ENCODE data around the gene CGNL1. TPM values are rescaled to one million over a fixed set of nuclear protein-coding genes. Genes with fewer than 3 reads are reported as not detected.
A peak's percentile ranks its signal among the peaks of the same experiment; 100 is the strongest.

The CGNL1 gene
- total and polyA plus RNA-seq, 5 donors from 2014 or later: not detected

DNA sequence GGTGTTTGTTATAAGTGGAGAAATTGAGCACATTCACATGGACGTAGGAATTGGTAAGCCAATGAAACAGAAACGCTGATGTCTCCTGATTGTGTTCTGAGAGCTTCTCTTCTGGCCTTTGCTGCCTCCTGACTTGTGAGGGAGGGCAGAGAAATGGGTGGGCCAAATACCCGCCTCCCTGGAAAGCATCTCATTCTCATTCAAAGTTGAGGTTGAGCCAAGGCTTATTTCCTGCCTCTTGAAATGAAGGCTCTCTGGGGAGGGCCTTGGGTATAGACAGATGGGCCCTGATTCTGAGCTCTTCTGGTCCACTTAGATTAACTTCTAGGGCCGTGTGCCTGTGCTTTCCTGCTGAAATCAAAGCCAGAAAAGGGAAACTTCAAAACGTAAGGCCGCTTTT, 158.0 kb downstream of the CGNL1 start:
- H3K27me3 Mint-ChIP-seq: peaks cover 14% of the 10 kb centered on the region
- H3K36me3 Mint-ChIP-seq: no peaks in the 10 kb centered on the region
- ATAC-seq (ENCODE audit: low read depth in 2 of 2): no peak

DNA sequence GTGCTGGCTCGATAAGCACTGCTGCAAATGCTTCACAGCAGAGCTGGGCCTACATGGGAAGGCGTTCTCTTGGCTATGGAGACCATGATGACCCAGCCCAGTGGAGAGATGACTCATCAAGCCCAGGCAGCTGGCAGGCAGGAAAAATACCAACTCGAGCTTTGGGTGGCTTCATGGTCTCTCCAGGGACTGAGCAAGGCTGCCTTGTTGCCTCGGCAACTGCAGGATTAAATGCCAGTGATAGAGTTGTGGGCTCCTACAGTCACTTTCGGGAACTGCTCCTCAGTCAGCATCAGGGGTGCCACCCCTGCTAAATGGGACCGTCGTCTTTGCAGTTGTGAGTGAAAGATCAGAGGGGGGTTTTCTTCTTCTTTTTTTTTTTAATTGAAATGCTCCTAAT, 160.8 kb downstream of the CGNL1 start:
- H3K4me3 Mint-ChIP-seq: no peak overlapping the region
- no peaks in the 10 kb centered on the region for H3K9me3 ChIP-seq (ENCODE audit: control insufficient read depth in 2 of 2, low read length in 2 of 2)
- H3K36me3 ChIP-seq (ENCODE audit: control insufficient read depth, insufficient read depth, low read length): no peaks in the 10 kb centered on the region
- ATAC-seq (ENCODE audit: low read depth in 2 of 2): no peak
- H3K27me3 Mint-ChIP-seq: peaks cover 11% of the 10 kb centered on the region
- no peak overlapping the region for H3K27ac ChIP-seq (ENCODE audit: insufficient read depth, low read length, poor library complexity, severe bottlenecking)
- peaks cover 3% of the 10 kb centered on the region for H3K27me3 ChIP-seq (ENCODE audit: control insufficient read depth, insufficient read depth, low read length)
- H3K4me1 ChIP-seq (ENCODE audit: control insufficient read depth, insufficient read depth, low read length, poor library complexity, severe bottlenecking): no peaks in the 10 kb centered on the region
- H3K27ac Mint-ChIP-seq: no peak overlapping the region
- H3K4me1 Mint-ChIP-seq: no peaks in the 10 kb centered on the region
- H3K36me3 Mint-ChIP-seq: no peaks in the 10 kb centered on the region
- DNase-seq: no peak
- peaks cover 0 to 7% (median 0%) of the 10 kb centered on the region in 7 donors for H3K9me3 Mint-ChIP-seq
- no peak overlapping the region for H3K4me3 ChIP-seq (ENCODE audit: low read depth, low read length)

More for the DNA sequence above, 158.0 kb downstream of the CGNL1 start:
- no peak overlapping the region for H3K27ac Mint-ChIP-seq
- no peak overlapping the region for H3K27ac ChIP-seq (ENCODE audit: insufficient read depth, low read length, poor library complexity, severe bottlenecking)
- H3K4me1 ChIP-seq (ENCODE audit: control insufficient read depth, insufficient read depth, low read length, poor library complexity, severe bottlenecking): no peaks in the 10 kb centered on the region
- peaks cover 3% of the 10 kb centered on the region for H3K27me3 ChIP-seq (ENCODE audit: control insufficient read depth, insufficient read depth, low read length)
- H3K9me3 ChIP-seq (ENCODE audit: control insufficient read depth in 2 of 2, low read length in 2 of 2): no peaks in the 10 kb centered on the region
- H3K9me3 Mint-ChIP-seq: peaks cover 0 to 4% (median 0%) of the 10 kb centered on the region in 7 donors
- no peaks in the 10 kb centered on the region for H3K4me1 Mint-ChIP-seq
- DNase-seq: no peak
- H3K36me3 ChIP-seq (ENCODE audit: control insufficient read depth, insufficient read depth, low read length): no peaks in the 10 kb centered on the region
- H3K4me3 Mint-ChIP-seq: no peak overlapping the region
- no peak overlapping the region for H3K4me3 ChIP-seq (ENCODE audit: low read depth, low read length)

DNA sequence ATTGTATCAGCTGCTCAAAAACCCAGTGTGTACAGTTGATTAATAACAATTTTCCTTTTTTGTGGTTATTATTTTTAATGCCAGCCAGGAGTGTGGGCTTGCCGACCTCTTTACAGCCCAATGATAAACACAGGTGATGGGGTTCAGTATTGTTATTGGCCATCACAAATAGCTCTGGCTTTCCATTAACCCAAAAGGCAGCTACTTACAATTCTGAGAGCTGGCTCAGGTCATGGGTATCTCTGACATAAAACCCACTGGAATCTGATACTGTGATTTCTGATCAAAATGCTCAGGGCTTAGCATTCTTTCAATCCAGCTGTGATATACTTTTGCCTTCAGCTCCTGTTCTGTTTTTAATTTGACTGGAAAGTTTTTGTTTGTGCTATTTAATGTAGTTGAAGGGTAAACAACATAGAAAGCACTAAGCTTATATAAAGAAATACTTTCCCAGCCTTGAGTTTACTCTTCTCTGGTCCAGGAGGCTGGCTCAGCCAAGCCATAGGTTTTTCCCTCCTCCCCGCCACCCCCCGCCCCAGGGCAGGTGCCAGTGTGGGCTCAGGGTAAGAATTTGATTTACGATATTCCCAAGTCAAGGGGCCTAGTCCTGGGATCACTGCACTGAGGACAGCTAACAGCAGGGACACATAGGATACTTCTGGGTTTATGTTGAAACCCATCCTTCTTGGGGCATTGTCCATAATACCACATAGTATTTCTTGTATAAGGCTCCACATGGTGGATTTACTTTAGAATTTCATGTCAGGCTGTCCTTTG, 161.4 kb downstream of the CGNL1 start:
- Mint-ChIP-seq H3K27ac (no peak overlapping the region), H3K36me3 (no peaks in the 10 kb centered on the region), H3K4me1 (no peaks in the 10 kb centered on the region), H3K27me3 (peaks cover 11% of the 10 kb centered on the region), H3K4me3 (no peak overlapping the region), H3K9me3 (peaks cover 0 to 7% (median 0%) of the 10 kb centered on the region in 7 donors)
- Histone ChIP-seq H3K9me3 (ENCODE audit: control insufficient read depth in 2 of 2, low read length in 2 of 2) (no peaks in the 10 kb centered on the region), H3K27ac (ENCODE audit: insufficient read depth, low read length, poor library complexity, severe bottlenecking) (no peak overlapping the region), H3K36me3 (ENCODE audit: control insufficient read depth, insufficient read depth, low read length) (no peaks in the 10 kb centered on the region), H3K4me1 (ENCODE audit: control insufficient read depth, insufficient read depth, low read length, poor library complexity, severe bottlenecking) (no peaks in the 10 kb centered on the region), H3K4me3 (ENCODE audit: low read depth, low read length) (no peak overlapping the region), H3K27me3 (ENCODE audit: control insufficient read depth, insufficient read depth, low read length) (no peaks in the 10 kb centered on the region)
- no peak for ATAC-seq (ENCODE audit: low read depth in 2 of 2)
- no peak for DNase-seq

DNA sequence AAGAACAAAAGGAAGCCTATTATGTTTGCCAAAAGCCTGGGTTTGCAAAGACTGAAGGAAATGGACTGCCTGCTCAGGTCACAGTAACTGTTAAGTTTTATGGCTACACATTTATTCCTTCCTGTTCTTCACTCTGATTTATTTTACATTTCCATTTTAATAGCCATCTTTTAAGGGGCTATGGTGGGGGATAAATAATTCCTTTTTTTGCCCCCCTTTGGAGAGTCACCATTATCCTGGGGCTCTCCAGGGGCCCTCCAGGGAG, 161.9 kb downstream of the CGNL1 start:
- H3K9me3 Mint-ChIP-seq: peaks cover 0 to 7% (median 0%) of the 10 kb centered on the region in 7 donors
- no peaks in the 10 kb centered on the region for H3K4me1 Mint-ChIP-seq
- H3K4me1 ChIP-seq (ENCODE audit: control insufficient read depth, insufficient read depth, low read length, poor library complexity, severe bottlenecking): no peaks in the 10 kb centered on the region
- no peaks in the 10 kb centered on the region for H3K27me3 ChIP-seq (ENCODE audit: control insufficient read depth, insufficient read depth, low read length)
- no peak overlapping the region for H3K4me3 ChIP-seq (ENCODE audit: low read depth, low read length)
- no peaks in the 10 kb centered on the region for H3K36me3 ChIP-seq (ENCODE audit: control insufficient read depth, insufficient read depth, low read length)
- peaks cover 8% of the 10 kb centered on the region for H3K27me3 Mint-ChIP-seq
- H3K4me3 Mint-ChIP-seq: no peak overlapping the region
- ATAC-seq (ENCODE audit: low read depth in 2 of 2) (no peak), DNase-seq (no peak)
- no peaks in the 10 kb centered on the region for H3K36me3 Mint-ChIP-seq
- H3K27ac ChIP-seq (ENCODE audit: insufficient read depth, low read length, poor library complexity, severe bottlenecking): no peak overlapping the region
- H3K27ac Mint-ChIP-seq: no peak overlapping the region
- H3K9me3 ChIP-seq (ENCODE audit: control insufficient read depth in 2 of 2, low read length in 2 of 2): no peaks in the 10 kb centered on the region

DNA sequence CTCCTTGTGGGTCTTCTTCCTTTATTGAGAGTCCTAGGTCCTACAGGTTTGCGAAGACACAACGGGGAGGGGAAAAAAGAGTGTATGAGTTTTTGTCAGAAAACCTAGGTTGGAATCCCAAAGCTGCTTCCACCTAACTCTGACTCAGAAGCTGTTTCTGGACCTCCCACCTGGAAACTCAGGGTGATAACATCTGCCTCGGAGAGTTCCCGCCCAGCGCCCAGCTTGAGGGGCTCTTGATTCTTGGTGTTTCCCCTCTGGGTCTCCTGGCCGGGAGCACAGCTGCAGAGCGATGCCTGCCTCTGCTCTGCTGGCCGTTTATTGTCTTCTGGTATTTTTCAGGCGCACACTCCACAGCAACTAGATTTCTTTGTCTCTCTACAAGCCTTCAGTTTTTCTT, 162.5 kb downstream of the CGNL1 start:
- Histone ChIP-seq H3K4me3 (ENCODE audit: low read depth, low read length) (no peak overlapping the region), H3K9me3 (ENCODE audit: control insufficient read depth in 2 of 2, low read length in 2 of 2) (no peaks in the 10 kb centered on the region), H3K27ac (ENCODE audit: insufficient read depth, low read length, poor library complexity, severe bottlenecking) (no peak overlapping the region), H3K27me3 (ENCODE audit: control insufficient read depth, insufficient read depth, low read length) (no peaks in the 10 kb centered on the region), H3K36me3 (ENCODE audit: control insufficient read depth, insufficient read depth, low read length) (no peaks in the 10 kb centered on the region), H3K4me1 (ENCODE audit: control insufficient read depth, insufficient read depth, low read length, poor library complexity, severe bottlenecking) (no peaks in the 10 kb centered on the region)
- H3K9me3 Mint-ChIP-seq: peaks cover 0 to 7% (median 0%) of the 10 kb centered on the region in 7 donors
- no peak overlapping the region for H3K27ac Mint-ChIP-seq
- no peaks in the 10 kb centered on the region for H3K4me1 Mint-ChIP-seq
- H3K27me3 Mint-ChIP-seq: peaks cover 11% of the 10 kb centered on the region
- ATAC-seq (ENCODE audit: low read depth in 2 of 2) (no peak), DNase-seq (no peak)
- H3K36me3 Mint-ChIP-seq: no peaks in the 10 kb centered on the region
- H3K4me3 Mint-ChIP-seq: no peak overlapping the region

DNA sequence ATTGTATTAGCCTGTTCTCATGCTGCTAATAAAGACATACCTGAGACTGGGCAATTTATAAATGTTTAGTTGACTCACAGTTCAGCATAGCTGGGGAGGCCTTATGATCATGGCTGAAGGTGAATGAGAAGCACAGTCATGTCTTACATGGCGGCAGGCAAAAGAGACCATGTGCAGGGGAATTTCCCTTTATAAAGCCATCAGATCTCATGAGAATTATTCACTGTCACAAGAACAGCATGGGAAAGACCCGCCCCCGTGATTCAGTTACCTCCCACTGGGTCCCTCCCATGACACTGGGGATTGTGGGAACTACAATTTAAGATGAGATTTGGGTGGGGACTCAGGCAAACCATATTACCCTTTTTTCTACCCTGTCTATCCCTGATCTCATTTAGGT, 163.9 kb downstream of the CGNL1 start:
- Mint-ChIP-seq H3K27me3 (peaks cover 11% of the 10 kb centered on the region), H3K4me1 (no peaks in the 10 kb centered on the region), H3K9me3 (peaks cover 0 to 6% (median 0%) of the 10 kb centered on the region in 7 donors), H3K4me3 (no peak overlapping the region), H3K27ac (no peak overlapping the region), H3K36me3 (no peaks in the 10 kb centered on the region)
- Histone ChIP-seq H3K27me3 (ENCODE audit: control insufficient read depth, insufficient read depth, low read length) (no peaks in the 10 kb centered on the region), H3K36me3 (ENCODE audit: control insufficient read depth, insufficient read depth, low read length) (no peaks in the 10 kb centered on the region), H3K4me3 (ENCODE audit: low read depth, low read length) (no peak overlapping the region), H3K4me1 (ENCODE audit: control insufficient read depth, insufficient read depth, low read length, poor library complexity, severe bottlenecking) (no peaks in the 10 kb centered on the region), H3K9me3 (ENCODE audit: control insufficient read depth in 2 of 2, low read length in 2 of 2) (no peaks in the 10 kb centered on the region), H3K27ac (ENCODE audit: insufficient read depth, low read length, poor library complexity, severe bottlenecking) (no peak overlapping the region)
- no peak for ATAC-seq (ENCODE audit: low read depth in 2 of 2)
- DNase-seq: no peak

DNA sequence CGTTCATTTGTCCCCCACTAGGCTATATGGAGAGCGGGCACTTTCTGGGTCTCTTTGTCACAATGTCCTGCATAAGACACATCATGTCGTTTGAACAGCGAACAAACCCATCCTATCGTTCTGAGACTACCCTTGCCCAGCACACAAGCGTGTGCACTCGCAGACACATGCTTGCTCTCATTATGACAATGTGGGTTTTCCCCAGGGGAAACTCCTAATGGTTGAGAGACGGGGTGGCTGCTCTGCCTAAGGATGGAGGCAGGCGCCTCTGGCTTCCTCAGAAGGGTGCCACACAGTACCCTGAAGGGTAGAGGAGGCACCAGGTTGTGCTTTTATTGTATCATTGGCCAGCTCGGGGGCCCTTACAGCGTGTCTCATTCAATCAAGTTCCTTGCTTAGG, 164.4 kb downstream of the CGNL1 start:
- ATAC-seq (ENCODE audit: low read depth in 2 of 2): no peak
- peak overlapping the region in 1 of 3 donors; percentile 68 for H3K27ac Mint-ChIP-seq
- H3K27ac ChIP-seq (ENCODE audit: insufficient read depth, low read length, poor library complexity, severe bottlenecking): no peak overlapping the region

DNA sequence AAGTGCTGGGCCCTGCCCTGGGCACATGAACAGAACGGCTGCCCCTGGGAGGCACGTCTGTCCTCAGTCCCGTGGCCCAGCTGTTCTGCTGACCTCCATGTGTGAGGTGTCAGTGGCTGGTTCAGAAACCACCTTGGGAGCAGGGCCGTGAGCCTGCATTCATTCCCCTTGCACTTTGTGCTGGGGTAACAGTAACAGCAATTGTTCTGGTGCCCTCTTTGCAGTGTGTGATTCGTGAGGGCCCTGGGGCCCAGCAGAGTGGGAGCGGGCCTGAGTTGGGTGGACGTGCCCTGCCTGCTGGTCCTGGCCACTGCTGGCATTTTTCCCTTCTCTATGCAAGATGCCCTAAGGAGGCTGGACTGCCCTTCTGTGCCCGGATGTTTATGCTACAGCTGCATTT, 165.0 kb downstream of the CGNL1 start:
- DNase-seq (no peak), ATAC-seq (ENCODE audit: low read depth in 2 of 2) (no peak)
- Histone ChIP-seq H3K27ac (ENCODE audit: insufficient read depth, low read length, poor library complexity, severe bottlenecking) (no peak overlapping the region), H3K27me3 (ENCODE audit: control insufficient read depth, insufficient read depth, low read length) (no peaks in the 10 kb centered on the region), H3K36me3 (ENCODE audit: control insufficient read depth, insufficient read depth, low read length) (no peaks in the 10 kb centered on the region), H3K9me3 (ENCODE audit: control insufficient read depth in 2 of 2, low read length in 2 of 2) (no peaks in the 10 kb centered on the region), H3K4me1 (ENCODE audit: control insufficient read depth, insufficient read depth, low read length, poor library complexity, severe bottlenecking) (no peaks in the 10 kb centered on the region), H3K4me3 (ENCODE audit: low read depth, low read length) (no peak overlapping the region)
- H3K27me3 Mint-ChIP-seq: peaks cover 12% of the 10 kb centered on the region
- H3K27ac Mint-ChIP-seq: peak overlapping the region in 1 of 3 donors; percentile 68
- no peak overlapping the region for H3K4me3 Mint-ChIP-seq
- H3K9me3 Mint-ChIP-seq: peaks cover 0 to 5% (median 0%) of the 10 kb centered on the region in 7 donors
- H3K36me3 Mint-ChIP-seq: no peaks in the 10 kb centered on the region
- no peaks in the 10 kb centered on the region for H3K4me1 Mint-ChIP-seq

More for the DNA sequence above, 164.4 kb downstream of the CGNL1 start:
- Histone ChIP-seq H3K27me3 (ENCODE audit: control insufficient read depth, insufficient read depth, low read length) (no peaks in the 10 kb centered on the region), H3K9me3 (ENCODE audit: control insufficient read depth in 2 of 2, low read length in 2 of 2) (no peaks in the 10 kb centered on the region), H3K4me1 (ENCODE audit: control insufficient read depth, insufficient read depth, low read length, poor library complexity, severe bottlenecking) (no peaks in the 10 kb centered on the region), H3K36me3 (ENCODE audit: control insufficient read depth, insufficient read depth, low read length) (no peaks in the 10 kb centered on the region), H3K4me3 (ENCODE audit: low read depth, low read length) (no peak overlapping the region)
- Mint-ChIP-seq H3K27me3 (peaks cover 11% of the 10 kb centered on the region), H3K9me3 (peaks cover 0 to 6% (median 0%) of the 10 kb centered on the region in 7 donors), H3K4me1 (no peaks in the 10 kb centered on the region), H3K4me3 (no peak overlapping the region), H3K36me3 (no peaks in the 10 kb centered on the region)
- peak in 1 of 3 donors; percentile 15 for DNase-seq
